Right renal cortex interstitium (tissue), 3 donors: ENCODE results near the gene ZNF205. TPM values are rescaled to one million over a fixed set of nuclear protein-coding genes. Genes with fewer than 3 reads are reported as not detected.
"Not testable (repeated sequence)": the region's sequence is repeated elsewhere in the genome, so short reads cannot be mapped to it uniquely, and the experiment has no call there.

Experiments
- DNase-seq, 3 donors: peaks; one replicate each; pipeline ENCODE4 v3.0.0-alpha.2; 2013; ENCODE audit warnings: low read depth in 3 of 3, low spot score in 2 of 3
- polyA plus RNA-seq, 3 donors: library from polyadenylated mRNA; unstranded; fragments of 120-200 nt; gene quantifications; one replicate each; pipeline ENCODE4 v1.2.1, GENCODE V29; 2013; ENCODE audit not compliant: insufficient read length in 3 of 3

ZNF205 gene
- polyA plus RNA-seq = 10 to 100 TPM; 12.7 to 14.6 (median 13.8) TPM

GRCh38 chr16:3112058-3112880 lies at the start of gene ZNF205:
Gene ZNF205 (plus strand): TSS chr16:3112586. CDS start chr16:3113431, 845 bp downstream.
- DNase-seq = no peak

GRCh38 chr16:3063625-3064386 lies 48.6 kb upstream of the ZNF205 start:
- no peak for DNase-seq

- no peak for DNase-seq
Measured at GRCh38 chr16:3065069-3065741, 47.2 kb upstream of the ZNF205 start, which contains the start of gene IL32. Gene IL32 (plus strand): TSS chr16:3065640. CDS start chr16:3065812, 172 bp downstream.

GRCh38 chr16:3065742-3066439 lies 46.5 kb upstream of the ZNF205 start:
- DNase-seq = no peak

GRCh38 chr16:3066440-3066748 lies 46.0 kb upstream of the ZNF205 start:
- no peak for DNase-seq

- no peak for DNase-seq
Measured at GRCh38 chr16:3068487-3068886, 43.9 kb upstream of the ZNF205 start.

GRCh38 chr16:3069146-3069545 lies 43.2 kb upstream of the ZNF205 start:
- DNase-seq = not testable (repeated sequence)

GRCh38 chr16:3070608-3071111 lies 41.7 kb upstream of the ZNF205 start:
- no peak for DNase-seq

GRCh38 chr16:3071655-3072054 lies 40.7 kb upstream of the ZNF205 start:
- DNase-seq = no peak

- DNase-seq = not testable (repeated sequence)
Measured at GRCh38 chr16:3072148-3072547, 40.2 kb upstream of the ZNF205 start.

- not testable (repeated sequence) for DNase-seq
Measured at GRCh38 chr16:3072576-3073263, 39.7 kb upstream of the ZNF205 start.

GRCh38 chr16:3073448-3073847 lies 38.9 kb upstream of the ZNF205 start:
- no peak for DNase-seq

GRCh38 chr16:3074860-3075522 lies 37.4 kb upstream of the ZNF205 start:
- DNase-seq = no peak

- DNase-seq = no peak
Measured at GRCh38 chr16:3075523-3075915, 36.9 kb upstream of the ZNF205 start.

GRCh38 chr16:3075946-3076345 lies 36.4 kb upstream of the ZNF205 start:
- DNase-seq = not testable (repeated sequence)

GRCh38 chr16:3076577-3076976 lies 35.8 kb upstream of the ZNF205 start:
- DNase-seq = no peak

GRCh38 chr16:3080024-3080423 lies 32.4 kb upstream of the ZNF205 start:
- no peak for DNase-seq

GRCh38 chr16:3081957-3082356 lies 30.4 kb upstream of the ZNF205 start:
- DNase-seq = not testable (repeated sequence)

- DNase-seq = not testable (repeated sequence)
Measured at GRCh38 chr16:3083408-3083807, 29.0 kb upstream of the ZNF205 start.
